PC-3 (cell line): ENCODE results near the gene ZC3H7A.

Experiments
- EZH2 ChIP-seq: fragments of 300-600 bp; sonication (generic); IDR thresholded peaks from one replicate; pipeline ENCODE4 v1.6.1; 2017; ENCODE audit warnings: antibody characterized with exemption, mild to moderate bottlenecking, low read length; ENCODE audit not compliant: unreplicated experiment
- EZH2phosphoT487 ChIP-seq: fragments of 300-600 bp; sonication (generic); IDR thresholded peaks from 2 replicates; pipeline ENCODE4 v1.6.1; 2018; ENCODE audit warnings: mild to moderate bottlenecking, antibody characterized with exemption, low read length, borderline replicate concordance
- TF ChIP-seq, protein P1 (sequence below): fragments of 300-600 bp; sonication (generic); conservative IDR thresholded peaks from 2 replicates; pipeline ENCODE4 v1.5.1; 2017; ENCODE audit warnings: antibody characterized with exemption, low read depth, mild to moderate bottlenecking, low read length

DNA sequence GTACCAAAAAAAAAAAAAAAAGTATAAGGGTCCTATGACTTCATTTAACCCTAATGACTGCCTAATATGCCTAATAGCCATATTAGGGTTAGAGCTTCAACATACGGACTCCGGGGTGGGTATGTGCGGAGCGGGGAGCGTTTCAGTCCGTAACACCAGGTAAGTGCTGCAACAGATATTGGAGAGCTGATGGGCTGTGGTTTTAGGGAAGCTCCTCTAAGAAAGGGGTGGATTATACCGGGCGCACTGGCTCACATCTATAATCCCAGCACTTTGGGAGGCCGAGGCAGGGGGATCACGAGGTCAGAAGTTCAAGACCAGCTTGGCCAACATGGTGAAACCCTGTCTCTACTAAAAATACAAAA, 1.9 kb upstream of the ZC3H7A start:
- TF ChIP-seq, protein P1, sequence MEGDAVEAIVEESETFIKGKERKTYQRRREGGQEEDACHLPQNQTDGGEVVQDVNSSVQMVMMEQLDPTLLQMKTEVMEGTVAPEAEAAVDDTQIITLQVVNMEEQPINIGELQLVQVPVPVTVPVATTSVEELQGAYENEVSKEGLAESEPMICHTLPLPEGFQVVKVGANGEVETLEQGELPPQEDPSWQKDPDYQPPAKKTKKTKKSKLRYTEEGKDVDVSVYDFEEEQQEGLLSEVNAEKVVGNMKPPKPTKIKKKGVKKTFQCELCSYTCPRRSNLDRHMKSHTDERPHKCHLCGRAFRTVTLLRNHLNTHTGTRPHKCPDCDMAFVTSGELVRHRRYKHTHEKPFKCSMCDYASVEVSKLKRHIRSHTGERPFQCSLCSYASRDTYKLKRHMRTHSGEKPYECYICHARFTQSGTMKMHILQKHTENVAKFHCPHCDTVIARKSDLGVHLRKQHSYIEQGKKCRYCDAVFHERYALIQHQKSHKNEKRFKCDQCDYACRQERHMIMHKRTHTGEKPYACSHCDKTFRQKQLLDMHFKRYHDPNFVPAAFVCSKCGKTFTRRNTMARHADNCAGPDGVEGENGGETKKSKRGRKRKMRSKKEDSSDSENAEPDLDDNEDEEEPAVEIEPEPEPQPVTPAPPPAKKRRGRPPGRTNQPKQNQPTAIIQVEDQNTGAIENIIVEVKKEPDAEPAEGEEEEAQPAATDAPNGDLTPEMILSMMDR: no peak
- no peak for TF ChIP-seq EZH2
- no peak for TF ChIP-seq EZH2phosphoT487
